GM13976 (cell line): ENCODE measurements around the gene UGT1A9.

Source experiments
- DNase-seq: peaks from one replicate; pipeline ENCODE4 v3.0.0; 2012; ENCODE audit warnings: low spot score
- in situ Hi-C: fragments of 300-500 bp; cut with MboI; formaldehyde crosslinking; loops from one replicate; pipeline ENCODE4 v1.12.0; 2022; ENCODE audit warnings: low sequenced_read_pairs, mixed read lengths, inconsistent platforms; ENCODE audit not compliant: unreplicated experiment
- TF ChIP-seq, protein P1 (sequence below): IDR thresholded peaks from 2 replicates; pipeline ENCODE4 v1.5.1; 2012; ENCODE audit warnings: borderline replicate concordance, mild to moderate bottlenecking; ENCODE audit not compliant: insufficient read depth; ENCODE audit errors: extremely low read depth, missing control alignments, control extremely low read depth

The UGT1A9 gene

DNA sequence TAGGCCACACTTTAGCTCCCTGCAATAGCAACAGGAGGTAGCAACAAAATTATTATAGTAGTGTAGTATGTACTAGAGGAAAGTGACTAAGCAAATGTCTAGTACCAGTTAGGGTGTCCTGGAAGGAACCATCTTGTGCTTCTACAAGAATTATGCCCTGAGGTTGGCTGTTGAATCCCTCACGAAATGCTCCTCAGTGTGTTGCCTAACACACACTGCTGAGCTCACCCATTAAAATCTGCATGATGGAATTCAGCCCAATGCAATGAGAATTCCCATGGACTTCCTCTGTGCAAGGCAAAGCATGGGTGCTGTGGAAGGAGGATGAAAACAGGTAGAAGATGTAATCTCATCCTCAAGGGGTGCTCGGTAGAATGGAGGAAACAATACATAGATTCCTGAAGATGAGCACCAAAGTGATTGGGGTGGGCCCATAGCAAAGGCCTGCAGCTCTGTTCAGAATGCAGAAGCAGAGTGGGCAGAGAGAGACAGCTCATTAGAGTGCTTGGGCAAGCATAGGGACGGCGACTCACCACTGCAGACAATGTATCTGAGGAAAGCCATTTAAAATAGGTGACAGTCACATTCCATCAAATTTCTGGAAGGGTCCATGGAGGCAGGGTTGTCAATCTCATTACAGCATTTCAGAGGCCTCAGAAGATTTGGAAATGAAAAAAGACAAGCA is 8.8 kb downstream of the UGT1A9 start:
- TF ChIP-seq, protein P1, sequence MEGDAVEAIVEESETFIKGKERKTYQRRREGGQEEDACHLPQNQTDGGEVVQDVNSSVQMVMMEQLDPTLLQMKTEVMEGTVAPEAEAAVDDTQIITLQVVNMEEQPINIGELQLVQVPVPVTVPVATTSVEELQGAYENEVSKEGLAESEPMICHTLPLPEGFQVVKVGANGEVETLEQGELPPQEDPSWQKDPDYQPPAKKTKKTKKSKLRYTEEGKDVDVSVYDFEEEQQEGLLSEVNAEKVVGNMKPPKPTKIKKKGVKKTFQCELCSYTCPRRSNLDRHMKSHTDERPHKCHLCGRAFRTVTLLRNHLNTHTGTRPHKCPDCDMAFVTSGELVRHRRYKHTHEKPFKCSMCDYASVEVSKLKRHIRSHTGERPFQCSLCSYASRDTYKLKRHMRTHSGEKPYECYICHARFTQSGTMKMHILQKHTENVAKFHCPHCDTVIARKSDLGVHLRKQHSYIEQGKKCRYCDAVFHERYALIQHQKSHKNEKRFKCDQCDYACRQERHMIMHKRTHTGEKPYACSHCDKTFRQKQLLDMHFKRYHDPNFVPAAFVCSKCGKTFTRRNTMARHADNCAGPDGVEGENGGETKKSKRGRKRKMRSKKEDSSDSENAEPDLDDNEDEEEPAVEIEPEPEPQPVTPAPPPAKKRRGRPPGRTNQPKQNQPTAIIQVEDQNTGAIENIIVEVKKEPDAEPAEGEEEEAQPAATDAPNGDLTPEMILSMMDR, result no peak
- DNase-seq, result no peak
- in situ Hi-C loops, result no loop called here

DNA sequence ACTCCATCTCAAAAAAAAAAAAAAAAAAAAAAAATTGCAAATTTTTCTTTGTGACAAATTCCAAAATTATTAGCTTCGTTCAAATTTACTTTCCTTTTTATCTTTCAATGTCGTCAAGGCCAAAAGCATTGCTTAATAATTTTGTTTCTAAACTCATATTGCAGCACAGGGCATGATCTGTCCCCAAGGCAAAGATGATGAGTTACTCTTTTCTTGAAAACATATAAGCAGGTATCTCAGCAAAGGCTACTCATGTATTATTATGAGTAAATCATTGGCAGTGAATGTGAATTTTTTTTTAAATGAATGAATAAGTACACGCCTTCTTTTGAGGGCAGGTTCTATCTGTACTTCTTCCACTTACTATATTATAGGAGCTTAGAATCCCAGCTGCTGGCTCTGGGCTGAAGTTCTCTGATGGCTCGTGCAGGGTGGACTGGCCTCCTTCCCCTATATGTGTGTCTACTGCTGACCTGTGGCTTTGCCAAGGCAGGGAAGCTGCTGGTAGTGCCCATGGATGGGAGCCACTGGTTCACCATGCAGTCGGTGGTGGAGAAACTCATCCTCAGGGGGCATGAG is 9.9 kb downstream of the UGT1A9 start, which contains the start of gene UGT1A7:
Gene UGT1A7, plus strand, starts transcription at position 381 of the 579 bp plus-strand sequence. Its CDS starts 37 bp downstream, at position 418.
- DNase-seq, result no peak
- TF ChIP-seq, protein P1, result no peak
- in situ Hi-C loops, result no loop called here

DNA sequence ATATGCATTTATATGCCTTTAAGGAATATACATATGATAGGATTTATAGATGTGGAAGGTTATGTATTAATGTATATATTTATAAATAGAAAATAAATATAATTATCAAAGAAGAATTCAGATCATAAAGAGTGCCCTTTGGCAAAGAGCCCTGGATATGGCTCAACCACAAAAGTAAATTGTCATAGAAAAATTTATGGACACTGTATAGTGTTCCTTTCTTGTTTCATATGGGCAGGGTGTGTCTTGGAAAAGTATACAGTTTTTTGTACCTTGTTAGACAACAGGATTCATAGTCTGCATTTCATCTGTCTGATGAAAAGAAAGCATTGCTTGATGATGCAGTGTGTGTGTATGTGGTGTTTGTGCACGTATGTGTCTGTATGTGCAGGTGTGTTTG is 12.9 kb downstream of the UGT1A9 start:
- TF ChIP-seq, protein P1, result no peak
- DNase-seq, result no peak
- in situ Hi-C loops, result no loop called here

DNA sequence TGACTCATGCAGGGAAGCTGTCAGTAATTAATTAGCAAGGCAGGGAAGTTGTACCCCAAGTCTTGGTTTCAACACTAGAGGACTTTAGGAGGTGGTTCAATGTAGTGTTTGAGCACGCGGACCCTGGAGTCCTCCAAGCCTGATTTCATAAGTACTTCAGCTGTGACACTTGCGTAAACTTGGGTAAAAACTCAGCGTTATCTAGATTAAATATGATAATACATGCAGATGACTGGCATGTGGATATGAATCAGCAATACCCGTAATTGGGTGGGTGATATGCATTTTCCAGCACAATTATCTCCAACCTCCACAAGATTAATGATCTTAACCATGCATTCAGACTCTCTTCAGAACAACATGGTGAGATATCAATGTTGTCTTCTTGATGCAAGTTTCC is 15.2 kb downstream of the UGT1A9 start:
- no peak for DNase-seq
- TF ChIP-seq, protein P1, result no peak

DNA sequence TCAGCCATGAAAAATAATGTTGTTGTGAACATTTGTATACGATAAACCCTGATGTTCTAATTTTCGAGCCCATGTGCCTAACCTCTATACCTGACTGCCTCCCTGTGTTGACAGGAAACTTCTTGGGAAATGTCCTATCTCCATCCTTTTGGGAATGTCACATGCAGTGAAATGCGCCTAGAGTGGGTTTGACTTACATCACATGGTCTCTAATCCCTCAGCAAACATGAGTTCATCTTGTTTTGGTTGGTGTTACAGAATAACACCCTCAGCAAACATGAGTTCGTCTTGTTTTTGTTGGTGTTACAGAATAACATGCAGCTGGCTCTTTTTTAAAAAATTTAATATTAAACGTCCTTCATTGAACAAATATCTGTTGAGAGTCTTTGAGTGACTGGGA is 16.6 kb downstream of the UGT1A9 start:
- TF ChIP-seq, protein P1, result no peak
- in situ Hi-C loops, result no loop called here
- no peak for DNase-seq

More for the DNA sequence above, 15.2 kb downstream of the UGT1A9 start:
- in situ Hi-C loops, result no loop called here

DNA sequence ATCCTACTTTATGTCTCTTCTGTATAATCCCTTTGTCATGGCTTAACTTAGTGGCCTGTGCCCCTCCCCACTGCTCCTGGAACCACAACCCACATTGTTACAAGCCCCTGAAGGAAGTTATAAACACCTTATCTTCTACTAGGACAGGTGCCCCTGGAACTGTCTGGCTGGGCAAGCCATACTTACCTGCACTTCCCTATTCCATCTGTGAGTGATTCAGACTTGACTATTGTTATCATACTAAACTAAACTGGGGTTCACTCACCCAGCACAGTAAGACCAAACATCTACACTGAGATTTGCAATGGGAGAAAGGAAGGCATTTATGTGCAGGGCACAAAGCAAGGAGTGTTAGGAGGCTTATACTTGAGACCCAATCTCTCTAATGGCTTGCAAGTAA is 17.3 kb downstream of the UGT1A9 start:
- in situ Hi-C loops, result no loop called here
- TF ChIP-seq, protein P1, result no peak

More for the DNA sequence above, 17.3 kb downstream of the UGT1A9 start:
- no peak for DNase-seq
